OCI-LY1 (cell line): ENCODE data around the gene PLAAT2.

ENCODE experiments used
- H2AFZ ChIP-seq: fragments of 200-600 bp; sonication (generic), shearing (Covaris generic); 2 replicates; pipeline ENCODE4 v1.6.0; 2014; ENCODE audit warnings: antibody characterized with exemption, mild to moderate bottlenecking, low read length
- H3F3A ChIP-seq: fragments of 200-600 bp; sonication (generic), shearing (Covaris generic); 2 replicates; pipeline ENCODE4 v1.6.0; 2014; ENCODE audit warnings: mild to moderate bottlenecking, antibody characterized with exemption, low read length, moderate library complexity; ENCODE audit not compliant: insufficient read depth
- H3K27ac ChIP-seq: fragments of 200-600 bp; sonication (generic); 2 replicates; pipeline ENCODE4 v1.5.1; 2014; ENCODE audit warnings: low read length, mixed run types, mild to moderate bottlenecking, low read depth; ENCODE audit not compliant: poor library complexity, severe bottlenecking
- H3K27me3 ChIP-seq: fragments of 200-600 bp; sonication (generic); 2 replicates; pipeline ENCODE4 v1.6.0; 2014; ENCODE audit warnings: antibody characterized with exemption, mild to moderate bottlenecking, low read length, moderate library complexity; ENCODE audit not compliant: insufficient read depth
- H3K36me3 ChIP-seq: fragments of 200-600 bp; sonication (generic); 2 replicates; pipeline ENCODE4 v1.6.1; 2014; ENCODE audit warnings: mild to moderate bottlenecking, antibody characterized with exemption, low read length, moderate library complexity, mixed read lengths; ENCODE audit not compliant: insufficient read depth
- H3K4me1 ChIP-seq: fragments of 200-600 bp; sonication (generic); 2 replicates; pipeline ENCODE4 v1.5.1; 2014; ENCODE audit warnings: mild to moderate bottlenecking, low read length, moderate library complexity; ENCODE audit not compliant: insufficient read depth, severe bottlenecking
- H3K4me2 ChIP-seq: fragments of 200-600 bp; sonication (generic), shearing (Covaris generic); 2 replicates; pipeline ENCODE4 v1.6.1; 2014; ENCODE audit warnings: low read length
- H3K4me3 ChIP-seq: fragments of 200-600 bp; sonication (generic); 2 replicates; pipeline ENCODE4 v1.5.1; 2014; ENCODE audit warnings: low read length, low read depth, mild to moderate bottlenecking, mixed read lengths; ENCODE audit not compliant: poor library complexity, severe bottlenecking
- H3K79me2 ChIP-seq: fragments of 200-600 bp; shearing (Covaris generic); 2 replicates; pipeline ENCODE4 v1.6.1; 2016; ENCODE audit warnings: mixed run types, low read length, mixed read lengths; ENCODE audit not compliant: insufficient read depth
- H3K9ac ChIP-seq: fragments of 200-600 bp; sonication (generic), shearing (Covaris generic); 2 replicates; pipeline ENCODE4 v1.6.1; 2014; ENCODE audit warnings: mild to moderate bottlenecking, low read length, mixed read lengths
- H3K9me2 ChIP-seq: fragments of 200-600 bp; sonication (generic), shearing (Covaris generic); 2 replicates; pipeline ENCODE4 v1.6.1; 2014; ENCODE audit warnings: low read depth, mild to moderate bottlenecking, low read length, mixed read lengths
- H3K9me3 ChIP-seq: fragments of 200-600 bp; shearing (Covaris generic); 2 replicates; pipeline ENCODE4 v1.6.1; 2014; ENCODE audit warnings: low read length, mixed read lengths
- H4K20me1 ChIP-seq: fragments of 200-600 bp; sonication (generic), shearing (Covaris generic); 2 replicates; pipeline ENCODE4 v1.6.0; 2016; ENCODE audit warnings: mild to moderate bottlenecking, low read length; ENCODE audit not compliant: insufficient read depth
- EZH2 ChIP-seq: fragments of 200-600 bp; sonication (generic), shearing (Covaris generic); IDR thresholded peaks from 2 replicates; pipeline ENCODE4 v1.8.0; 2017; ENCODE audit warnings: borderline replicate concordance, mixed run types, mild to moderate bottlenecking, antibody characterized with exemption, low read length, moderate library complexity, mixed read lengths
- TF ChIP-seq, protein P1 (sequence below): fragments of 200-600 bp; sonication (generic), shearing (Covaris generic); IDR thresholded peaks from 2 replicates; pipeline ENCODE4 v1.5.1; 2017; ENCODE audit warnings: mild to moderate bottlenecking, antibody characterized with exemption, low read length, moderate library complexity, mixed read lengths

The PLAAT2 gene

DNA sequence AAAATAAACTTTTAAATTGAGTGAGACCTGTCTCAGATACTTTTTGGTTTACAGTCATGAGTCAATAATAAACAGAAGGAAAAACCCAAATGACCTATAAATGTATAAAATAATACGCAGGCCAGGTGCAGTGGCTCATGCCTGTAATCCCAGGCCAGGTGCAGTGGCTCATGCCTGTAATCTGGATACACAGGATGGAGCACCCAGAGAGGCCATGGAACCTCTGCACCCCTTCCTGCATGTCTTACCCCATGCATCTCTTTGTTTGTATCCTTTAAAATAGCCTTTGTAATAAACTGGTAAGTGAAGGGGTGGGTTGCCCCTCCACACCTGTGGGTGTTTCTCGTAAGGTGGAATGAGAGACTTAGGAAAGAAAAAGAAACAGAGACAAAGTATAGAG is 35.5 kb downstream of the PLAAT2 start:
- Histone ChIP-seq H3K27ac (no peak overlapping the region), H2AFZ (no peak overlapping the region), H3K4me3 (no peak overlapping the region), H3K27me3 (no peaks in the 10 kb centered on the region), H3K9me3 (peaks cover 6% of the 10 kb centered on the region; the same call in 1 of the 2 replicates), H3K4me1 (no peaks in the 10 kb centered on the region), H3K36me3 (no peaks in the 10 kb centered on the region), H3F3A (no peaks in the 10 kb centered on the region), H3K4me2 (no peak overlapping the region), H3K9ac (no peak overlapping the region), H3K79me2 (no peaks in the 10 kb centered on the region), H4K20me1 (no peaks in the 10 kb centered on the region), H3K9me2 (no peaks in the 10 kb centered on the region)
- no peak for TF ChIP-seq EZH2
- TF ChIP-seq, protein P1, sequence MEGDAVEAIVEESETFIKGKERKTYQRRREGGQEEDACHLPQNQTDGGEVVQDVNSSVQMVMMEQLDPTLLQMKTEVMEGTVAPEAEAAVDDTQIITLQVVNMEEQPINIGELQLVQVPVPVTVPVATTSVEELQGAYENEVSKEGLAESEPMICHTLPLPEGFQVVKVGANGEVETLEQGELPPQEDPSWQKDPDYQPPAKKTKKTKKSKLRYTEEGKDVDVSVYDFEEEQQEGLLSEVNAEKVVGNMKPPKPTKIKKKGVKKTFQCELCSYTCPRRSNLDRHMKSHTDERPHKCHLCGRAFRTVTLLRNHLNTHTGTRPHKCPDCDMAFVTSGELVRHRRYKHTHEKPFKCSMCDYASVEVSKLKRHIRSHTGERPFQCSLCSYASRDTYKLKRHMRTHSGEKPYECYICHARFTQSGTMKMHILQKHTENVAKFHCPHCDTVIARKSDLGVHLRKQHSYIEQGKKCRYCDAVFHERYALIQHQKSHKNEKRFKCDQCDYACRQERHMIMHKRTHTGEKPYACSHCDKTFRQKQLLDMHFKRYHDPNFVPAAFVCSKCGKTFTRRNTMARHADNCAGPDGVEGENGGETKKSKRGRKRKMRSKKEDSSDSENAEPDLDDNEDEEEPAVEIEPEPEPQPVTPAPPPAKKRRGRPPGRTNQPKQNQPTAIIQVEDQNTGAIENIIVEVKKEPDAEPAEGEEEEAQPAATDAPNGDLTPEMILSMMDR: no peak

DNA sequence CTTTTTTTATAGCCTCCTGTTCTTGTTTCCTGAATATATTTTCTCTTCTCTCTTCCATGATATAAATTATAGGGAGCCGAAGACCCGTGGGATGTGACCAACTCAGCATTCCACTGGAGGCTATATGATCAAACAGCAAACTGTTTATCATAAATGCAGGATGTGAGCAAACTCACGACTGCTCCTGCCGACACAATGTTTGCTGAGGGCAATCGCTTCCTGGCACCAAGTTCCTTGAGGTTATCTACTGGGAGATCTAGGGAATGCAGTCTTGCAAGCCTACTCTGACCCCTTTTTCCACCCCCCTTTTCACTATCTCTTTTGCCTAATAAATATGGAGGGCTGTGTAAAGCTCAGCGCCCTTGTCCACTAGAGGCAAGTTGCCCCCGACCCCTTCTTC is 40.0 kb downstream of the PLAAT2 start:
- no peak for TF ChIP-seq EZH2
- TF ChIP-seq, protein P1: no peak
- H3K36me3 ChIP-seq: no peaks in the 10 kb centered on the region
- no peak overlapping the region for H3K27ac ChIP-seq
- no peak overlapping the region for H2AFZ ChIP-seq
- H4K20me1 ChIP-seq: no peaks in the 10 kb centered on the region
- no peak overlapping the region for H3K4me2 ChIP-seq
- H3K4me3 ChIP-seq: no peak overlapping the region
- peaks cover 6% of the 10 kb centered on the region; the same call in 1 of the 2 replicates for H3K9me3 ChIP-seq
- H3F3A ChIP-seq: no peaks in the 10 kb centered on the region
- no peaks in the 10 kb centered on the region for H3K27me3 ChIP-seq
- H3K9me2 ChIP-seq: no peaks in the 10 kb centered on the region
- H3K9ac ChIP-seq: no peak overlapping the region
- no peaks in the 10 kb centered on the region for H3K4me1 ChIP-seq
- H3K79me2 ChIP-seq: no peaks in the 10 kb centered on the region

DNA sequence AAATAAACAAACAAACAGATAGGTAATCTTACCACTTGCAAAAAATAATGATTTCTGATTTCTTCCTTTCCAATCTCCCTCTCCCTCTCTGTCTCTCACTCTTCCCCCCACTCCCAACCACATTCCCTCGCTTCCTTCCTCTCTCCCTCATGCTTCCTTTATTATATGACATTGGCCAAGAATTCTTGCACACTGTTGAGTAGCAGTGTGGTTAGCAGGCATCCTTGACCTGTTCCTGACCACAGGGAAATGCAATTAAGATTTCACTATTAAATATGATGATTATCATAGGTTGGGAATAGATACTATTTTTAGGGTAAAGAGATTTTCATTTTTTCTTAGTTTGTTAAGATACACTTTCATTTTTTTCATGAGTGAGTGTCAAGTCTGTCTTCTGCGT is 41.3 kb downstream of the PLAAT2 start:
- H3F3A ChIP-seq: no peaks in the 10 kb centered on the region
- H3K9me2 ChIP-seq: no peaks in the 10 kb centered on the region
- no peak for TF ChIP-seq EZH2
- H4K20me1 ChIP-seq: no peaks in the 10 kb centered on the region
- no peak overlapping the region for H3K27ac ChIP-seq
- H3K36me3 ChIP-seq: no peaks in the 10 kb centered on the region
- H3K4me1 ChIP-seq: no peaks in the 10 kb centered on the region
- H3K27me3 ChIP-seq: no peaks in the 10 kb centered on the region
- H3K9ac ChIP-seq: no peak overlapping the region
- H3K4me3 ChIP-seq: no peak overlapping the region
- no peaks in the 10 kb centered on the region for H3K79me2 ChIP-seq
- H3K4me2 ChIP-seq: no peak overlapping the region
- H2AFZ ChIP-seq: no peak overlapping the region
- H3K9me3 ChIP-seq: peaks cover 6% of the 10 kb centered on the region; the same call in 1 of the 2 replicates

DNA sequence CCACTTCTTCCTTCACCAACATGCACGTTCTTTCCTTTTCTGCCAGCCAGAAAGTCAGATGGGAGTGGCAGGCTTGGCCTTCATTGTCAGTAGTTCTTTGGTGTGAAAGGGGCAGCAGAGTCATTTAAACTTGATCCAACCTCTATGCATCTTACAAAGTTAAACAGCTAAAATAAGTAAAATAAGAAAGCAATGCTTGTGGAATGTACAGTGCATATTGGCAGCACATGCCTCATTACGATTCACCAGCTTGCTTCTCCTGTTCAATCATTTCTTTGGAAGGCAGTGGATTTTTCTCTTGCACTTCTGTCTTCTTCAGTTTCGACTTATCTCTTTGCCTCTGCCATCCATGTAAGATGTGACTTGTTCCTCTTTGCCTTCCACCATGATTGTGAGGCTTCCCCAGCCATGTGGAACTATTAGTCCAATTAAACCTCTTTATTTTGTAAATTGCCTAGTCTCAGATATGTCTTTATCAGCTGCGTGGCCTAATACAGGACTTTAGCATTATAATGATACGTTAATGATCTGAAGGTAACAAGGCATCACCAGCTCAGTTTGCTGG is 42.5 kb downstream of the PLAAT2 start:
- Histone ChIP-seq H3K9me3 (peaks cover 6% of the 10 kb centered on the region; the same call in 1 of the 2 replicates), H3K36me3 (no peaks in the 10 kb centered on the region), H3K4me3 (no peak overlapping the region), H3K79me2 (no peaks in the 10 kb centered on the region), H3F3A (no peaks in the 10 kb centered on the region), H3K4me1 (no peaks in the 10 kb centered on the region), H2AFZ (no peak overlapping the region), H4K20me1 (no peaks in the 10 kb centered on the region), H3K4me2 (no peak overlapping the region), H3K27me3 (no peaks in the 10 kb centered on the region), H3K9me2 (no peaks in the 10 kb centered on the region), H3K27ac (no peak overlapping the region), H3K9ac (no peak overlapping the region)
- TF ChIP-seq EZH2: no peak
- TF ChIP-seq, protein P1: no peak
